SK-N-MC (cell line): ENCODE data around the gene MAGI1.
"Not testable (repeated sequence)": the region's sequence is repeated elsewhere in the genome, so short reads cannot be mapped to it uniquely, and the experiment has no call there.

Source experiments
- EZH2 ChIP-seq: fragments of 200-600 bp; sonication (generic); IDR thresholded peaks from one replicate; pipeline ENCODE4 v1.6.1; 2017; ENCODE audit warnings: antibody characterized with exemption
- FOXP2 ChIP-seq: optimal IDR thresholded peaks from 2 replicates; pipeline ENCODE3; 2011; ENCODE audit warnings: mild to moderate bottlenecking, moderate library complexity; ENCODE audit not compliant: insufficient read depth; ENCODE audit errors: extremely low read length, control extremely low read depth
- POLR2AphosphoS5 ChIP-seq: IDR thresholded peaks from 2 replicates; pipeline ENCODE4 v1.6.1; 2012; ENCODE audit warnings: mild to moderate bottlenecking, low read depth, low read length, borderline replicate concordance

- not testable (repeated sequence) for TF ChIP-seq POLR2AphosphoS5, EZH2, FOXP2
Measured at GRCh38 chr3:65859612-65860011, 179.1 kb downstream of the MAGI1 start.
